ENCODE data around the gene FHOD3. TPM values are rescaled to one million over a fixed set of nuclear protein-coding genes. Genes with fewer than 3 reads are reported as not detected.

The FHOD3 gene
- total and polyA plus RNA-seq, 2 experiments from 2014 or later = 2.7 to 8.7 TPM

DNA sequence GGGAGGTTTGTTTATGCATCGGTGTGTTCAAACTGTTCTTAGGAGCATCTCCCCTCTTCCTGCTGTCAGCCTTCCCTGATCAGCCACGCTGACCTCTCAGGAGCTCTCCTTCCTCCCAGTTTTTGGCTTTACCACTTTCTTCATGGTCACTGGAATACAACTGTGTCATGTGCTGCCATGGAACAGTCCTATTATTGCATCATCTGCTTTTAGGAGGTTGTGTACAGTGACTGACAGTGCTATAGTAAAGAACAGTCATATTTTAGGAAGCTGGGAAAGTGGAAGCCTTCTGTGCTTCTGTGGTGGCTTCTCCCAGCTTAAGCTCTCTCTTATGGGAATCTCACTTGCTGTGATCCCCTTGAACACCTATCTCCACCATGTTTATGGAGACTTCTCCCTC lies 365.8 kb downstream of the FHOD3 start:
- Histone ChIP-seq H3K27me3 (ENCODE audit: insufficient read depth) (no peaks in the 10 kb centered on the region), H3K27ac (ENCODE audit: low read depth) (no peak overlapping the region), H4K20me1 (replicated peaks; ENCODE audit: insufficient read depth) (no peaks in the 10 kb centered on the region), H3K9me2 (ENCODE audit: insufficient read depth) (no peaks in the 10 kb centered on the region), H3F3A (replicated peaks; ENCODE audit: low read depth) (no peaks in the 10 kb centered on the region), H2AFZ (no peak overlapping the region), H3K36me3 (ENCODE audit: insufficient read depth) (no peaks in the 10 kb centered on the region), H3K4me2 (no peak overlapping the region), H3K4me1 (ENCODE audit: insufficient read depth) (no peaks in the 10 kb centered on the region), H3K79me2 (replicated peaks; ENCODE audit: insufficient read depth) (no peaks in the 10 kb centered on the region), H3K4me3 (no peak overlapping the region)
- DNase-seq (ENCODE audit: low spot score) (no peak), ATAC-seq (no peak)
- Mint-ChIP-seq H3K9me3 (no peaks in the 10 kb centered on the region), H3K4me1 (no peaks in the 10 kb centered on the region), H3K27ac (no peak overlapping the region), H3K4me3 (no peak overlapping the region), H3K27me3 (ENCODE audit: insufficient read depth, low read depth, poor library complexity) (no peaks in the 10 kb centered on the region), H3K36me3 (ENCODE audit: low read depth) (no peaks in the 10 kb centered on the region)
- TF ChIP-seq ZNF331 (CRISPR knock-in tag; IDR thresholded peaks at IDR 0.05; ENCODE audit: low read depth) (no peak), STAT1 (IDR thresholded peaks at IDR 0.05; ENCODE audit: unreplicated experiment) (no peak), JUNB (IDR thresholded peaks at IDR 0.05; ENCODE audit: unreplicated experiment) (no peak)
- TF ChIP-seq, protein P1, sequence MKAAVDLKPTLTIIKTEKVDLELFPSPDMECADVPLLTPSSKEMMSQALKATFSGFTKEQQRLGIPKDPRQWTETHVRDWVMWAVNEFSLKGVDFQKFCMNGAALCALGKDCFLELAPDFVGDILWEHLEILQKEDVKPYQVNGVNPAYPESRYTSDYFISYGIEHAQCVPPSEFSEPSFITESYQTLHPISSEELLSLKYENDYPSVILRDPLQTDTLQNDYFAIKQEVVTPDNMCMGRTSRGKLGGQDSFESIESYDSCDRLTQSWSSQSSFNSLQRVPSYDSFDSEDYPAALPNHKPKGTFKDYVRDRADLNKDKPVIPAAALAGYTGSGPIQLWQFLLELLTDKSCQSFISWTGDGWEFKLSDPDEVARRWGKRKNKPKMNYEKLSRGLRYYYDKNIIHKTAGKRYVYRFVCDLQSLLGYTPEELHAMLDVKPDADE (IDR thresholded peaks at IDR 0.05) = no peak

- no peaks in the 10 kb centered on the region for H3K27me3 ChIP-seq (ENCODE audit: insufficient read depth)
- no peaks in the 10 kb centered on the region for H3K9me2 ChIP-seq (ENCODE audit: insufficient read depth)
- H3K4me3 ChIP-seq = no peak overlapping the region
- no peaks in the 10 kb centered on the region for H3K4me1 Mint-ChIP-seq
- H3F3A ChIP-seq (replicated peaks; ENCODE audit: low read depth) = no peaks in the 10 kb centered on the region
- ATAC-seq (no peak), DNase-seq (ENCODE audit: low spot score) (no peak)
- H4K20me1 ChIP-seq (replicated peaks; ENCODE audit: insufficient read depth) = no peaks in the 10 kb centered on the region
- no peaks in the 10 kb centered on the region for H3K4me1 ChIP-seq (ENCODE audit: insufficient read depth)
- H3K27ac ChIP-seq (ENCODE audit: low read depth) = no peak overlapping the region
- H3K79me2 ChIP-seq (replicated peaks; ENCODE audit: insufficient read depth) = no peaks in the 10 kb centered on the region
- no peak overlapping the region for H3K4me2 ChIP-seq
- no peak overlapping the region for H3K4me3 Mint-ChIP-seq
- H3K36me3 Mint-ChIP-seq (ENCODE audit: low read depth) = no peaks in the 10 kb centered on the region
- TF ChIP-seq NANOG (IDR thresholded peaks at IDR 0.05; ENCODE audit: borderline replicate concordance) (no peak), ZNF462 (CRISPR knock-in tag; IDR thresholded peaks at IDR 0.05) (no peak), JUNB (IDR thresholded peaks at IDR 0.05; ENCODE audit: unreplicated experiment) (no peak), POLR2AphosphoS5 (IDR thresholded peaks at IDR 0.05; ENCODE audit: low read depth) (no peak), STAT1 (IDR thresholded peaks at IDR 0.05; ENCODE audit: unreplicated experiment) (no peak), EZH2 (IDR thresholded peaks at IDR 0.05; ENCODE audit: low read depth, unreplicated experiment) (no peak)
- TF ChIP-seq, protein P2, sequence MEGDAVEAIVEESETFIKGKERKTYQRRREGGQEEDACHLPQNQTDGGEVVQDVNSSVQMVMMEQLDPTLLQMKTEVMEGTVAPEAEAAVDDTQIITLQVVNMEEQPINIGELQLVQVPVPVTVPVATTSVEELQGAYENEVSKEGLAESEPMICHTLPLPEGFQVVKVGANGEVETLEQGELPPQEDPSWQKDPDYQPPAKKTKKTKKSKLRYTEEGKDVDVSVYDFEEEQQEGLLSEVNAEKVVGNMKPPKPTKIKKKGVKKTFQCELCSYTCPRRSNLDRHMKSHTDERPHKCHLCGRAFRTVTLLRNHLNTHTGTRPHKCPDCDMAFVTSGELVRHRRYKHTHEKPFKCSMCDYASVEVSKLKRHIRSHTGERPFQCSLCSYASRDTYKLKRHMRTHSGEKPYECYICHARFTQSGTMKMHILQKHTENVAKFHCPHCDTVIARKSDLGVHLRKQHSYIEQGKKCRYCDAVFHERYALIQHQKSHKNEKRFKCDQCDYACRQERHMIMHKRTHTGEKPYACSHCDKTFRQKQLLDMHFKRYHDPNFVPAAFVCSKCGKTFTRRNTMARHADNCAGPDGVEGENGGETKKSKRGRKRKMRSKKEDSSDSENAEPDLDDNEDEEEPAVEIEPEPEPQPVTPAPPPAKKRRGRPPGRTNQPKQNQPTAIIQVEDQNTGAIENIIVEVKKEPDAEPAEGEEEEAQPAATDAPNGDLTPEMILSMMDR (conservative IDR thresholded peaks at IDR 0.05; ENCODE audit: low read depth in 2 of 2) = no peak
- no peaks in the 10 kb centered on the region for H3K36me3 ChIP-seq (ENCODE audit: insufficient read depth)
- H3K27me3 Mint-ChIP-seq (ENCODE audit: insufficient read depth, low read depth, poor library complexity) = no peaks in the 10 kb centered on the region
- no peaks in the 10 kb centered on the region for H3K9me3 Mint-ChIP-seq
- no peak overlapping the region for H2AFZ ChIP-seq
- no peak overlapping the region for H3K27ac Mint-ChIP-seq
Measured at GRCh38 chr18:36665952-36666351, 368.4 kb downstream of the FHOD3 start.
